ENCODE measurements around the gene UBE2U.

The UBE2U gene

DNA sequence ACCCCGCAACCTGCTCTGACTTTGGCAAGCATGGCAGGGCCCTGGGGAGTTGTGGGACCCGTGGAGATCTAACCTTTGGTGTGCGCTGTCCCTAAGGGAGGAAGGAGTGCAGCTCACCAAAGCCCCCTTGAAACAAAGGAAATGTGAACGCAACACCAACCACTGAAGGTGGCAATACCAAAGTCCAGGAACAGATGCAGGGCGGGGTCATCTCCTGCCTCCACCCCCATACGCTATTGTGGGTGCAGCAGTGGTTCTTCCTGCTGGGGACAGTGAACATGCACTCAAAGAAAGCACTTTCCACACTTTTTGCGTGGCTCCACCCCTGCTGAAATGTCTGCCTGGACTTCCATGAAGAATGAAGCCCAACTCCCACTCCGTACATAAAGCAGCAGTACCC, 93.0 kb downstream of the UBE2U start:
- no peak for DNase-seq

DNA sequence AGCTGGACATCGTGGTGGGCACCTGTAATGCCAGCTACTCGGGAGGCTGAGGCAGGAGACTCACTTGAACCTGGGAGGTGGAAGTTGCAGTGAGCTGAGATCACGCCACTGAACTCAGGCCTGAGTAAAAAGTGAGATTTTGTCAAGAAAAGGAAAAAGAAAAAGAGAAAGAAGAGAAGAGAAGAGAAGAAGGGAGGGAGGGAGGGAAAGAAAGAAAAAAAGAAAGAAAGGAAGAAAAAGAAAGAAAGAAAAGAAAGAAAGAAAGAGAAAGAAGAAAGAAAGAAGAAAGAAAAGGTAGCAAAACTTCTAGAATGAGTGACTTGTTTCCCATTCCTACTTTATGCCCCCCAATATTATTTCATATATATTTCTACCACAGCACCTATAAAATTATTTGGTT, 98.8 kb downstream of the UBE2U start:
- DNase-seq: no peak

DNA sequence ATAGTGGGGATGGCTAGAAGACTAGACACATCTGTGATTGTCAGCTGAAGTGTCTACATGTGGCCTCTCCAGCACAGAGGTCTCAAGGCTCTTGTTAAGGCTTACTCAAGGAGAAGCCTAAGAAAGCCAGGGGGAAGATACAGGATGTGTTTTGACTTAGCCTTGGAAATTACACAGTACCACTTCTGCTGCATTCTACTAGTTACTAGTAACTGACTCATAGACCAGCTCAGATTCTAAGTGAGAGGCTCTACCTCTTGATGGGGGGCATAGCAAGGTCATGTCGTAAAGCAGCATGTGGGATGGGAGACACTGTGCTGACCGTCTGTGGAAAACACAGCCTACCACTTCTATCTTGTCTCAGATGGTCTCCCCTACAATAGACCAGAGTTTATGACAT, 99.5 kb downstream of the UBE2U start:
- DNase-seq: no peak

DNA sequence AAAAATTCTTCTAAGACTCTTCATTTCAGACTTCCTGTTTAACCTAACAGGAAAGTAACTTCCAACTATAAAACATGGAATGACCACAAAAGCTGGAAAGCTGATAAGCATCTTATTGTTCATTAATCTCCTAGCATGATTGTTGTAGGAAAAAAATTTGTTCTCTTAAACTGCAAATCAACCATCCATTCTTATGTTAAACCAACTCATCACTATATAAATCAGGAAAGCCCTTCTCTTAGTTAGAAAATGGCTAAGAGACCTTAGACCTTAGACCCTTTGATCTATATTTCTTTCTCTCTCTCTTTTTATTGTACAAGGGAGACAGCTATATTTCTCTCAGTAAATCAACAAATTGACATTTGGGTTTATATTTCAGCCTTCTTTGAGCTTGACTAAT, 101.4 kb downstream of the UBE2U start:
- DNase-seq: no peak

DNA sequence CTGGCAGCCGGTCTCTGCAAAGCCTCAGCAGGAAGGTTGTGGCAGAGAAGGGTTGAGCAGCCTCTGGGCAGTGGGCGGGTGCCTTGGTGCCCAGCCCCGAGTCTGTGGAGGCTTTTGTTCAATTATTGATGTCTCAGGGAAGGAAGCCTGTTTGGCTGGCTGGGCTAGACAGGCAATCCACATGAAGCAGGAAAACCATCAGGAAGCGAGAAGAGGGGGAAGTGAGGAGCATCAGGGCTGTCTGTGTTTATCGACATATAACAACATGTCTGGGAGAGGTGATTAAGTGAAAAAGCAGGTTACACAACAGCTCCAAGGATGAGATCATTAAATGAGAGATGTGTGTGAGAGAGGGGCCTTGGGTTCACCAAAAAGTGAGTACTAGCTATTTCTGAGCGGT, 105.4 kb downstream of the UBE2U start:
- DNase-seq: no peak

DNA sequence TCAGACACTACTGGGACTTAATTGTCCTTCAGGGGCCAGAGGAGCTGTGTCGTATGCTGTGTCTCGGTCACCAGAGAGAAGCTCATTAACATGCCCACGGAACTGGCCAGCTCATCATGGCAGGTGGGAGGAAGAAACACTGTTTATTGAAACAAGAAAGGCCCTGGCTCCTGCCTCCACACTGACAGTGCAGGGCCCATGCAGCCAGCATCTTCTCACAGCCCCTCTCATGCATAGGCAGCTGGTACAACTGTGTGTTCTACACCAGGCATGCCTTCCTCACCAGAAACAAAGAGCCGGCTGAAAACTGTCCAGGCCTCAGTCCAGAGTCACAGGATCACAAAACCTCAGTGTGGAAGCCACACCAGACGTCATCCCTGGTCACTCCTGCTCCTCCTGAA, 106.0 kb downstream of the UBE2U start:
- DNase-seq: no peak

DNA sequence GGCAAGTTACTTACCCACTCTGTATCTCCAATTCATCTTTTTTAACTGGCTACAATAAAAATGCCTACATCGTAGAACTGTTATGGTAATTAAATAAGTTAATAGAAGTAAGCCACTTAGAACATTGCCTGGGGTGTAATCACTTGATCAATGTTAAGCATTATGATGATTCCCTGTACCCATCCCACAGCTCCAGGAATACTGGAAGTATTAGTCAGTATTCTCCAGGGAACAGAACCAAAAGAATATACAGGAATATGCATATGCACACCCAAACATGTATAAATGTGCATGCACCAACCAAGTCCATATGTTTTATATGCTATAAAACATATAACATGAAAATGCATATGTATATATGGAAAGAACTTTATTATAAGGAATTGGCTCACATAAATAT, 107.3 kb downstream of the UBE2U start:
- no peak for DNase-seq

DNA sequence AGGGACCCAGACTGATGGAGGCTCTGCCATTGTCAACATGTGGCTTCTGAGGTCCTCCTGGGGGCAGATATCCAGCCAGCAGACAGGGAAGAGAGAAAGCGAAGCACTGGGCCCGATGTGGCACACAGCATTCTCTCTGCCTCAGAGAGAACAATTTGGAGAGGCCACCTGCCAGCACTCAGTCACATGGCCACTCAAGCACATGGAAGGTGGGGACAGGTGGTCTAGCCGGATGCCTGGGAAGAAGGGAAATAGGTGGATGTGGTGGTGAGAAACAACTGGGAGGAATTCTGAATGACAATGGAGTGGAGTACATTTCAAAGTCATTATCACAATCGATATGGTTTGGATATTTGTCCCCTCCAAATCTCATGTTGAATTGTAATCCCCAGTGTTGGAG, 109.0 kb downstream of the UBE2U start:
- no peak for DNase-seq

DNA sequence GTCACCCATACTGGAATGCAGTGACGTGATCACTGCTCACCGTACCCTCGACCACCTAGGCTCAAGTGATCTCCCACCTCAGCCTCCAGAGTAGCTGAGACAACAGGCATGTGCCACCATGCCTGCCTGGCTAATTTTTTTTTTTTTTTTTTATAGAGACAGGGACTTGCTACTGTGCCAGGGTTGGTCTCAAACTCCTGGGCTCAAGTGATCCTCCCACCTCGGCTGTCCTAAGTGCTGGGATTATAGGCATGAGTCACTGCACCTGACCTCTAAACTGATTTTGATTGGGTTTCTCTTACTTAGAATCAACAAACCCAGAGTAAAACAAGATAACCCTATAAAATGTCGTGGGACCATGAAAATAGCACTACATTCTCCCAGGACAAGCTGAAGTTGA, 112.0 kb downstream of the UBE2U start:
- DNase-seq: no peak

Measured in cortex of kidney (tissue), 1 donor.